Adrenal gland (tissue), 12 donors: Measurements from ENCODE around the gene SPNS3. TPM values are rescaled to one million over a fixed set of nuclear protein-coding genes. Genes with fewer than 3 reads are reported as not detected.

Experiments
- DNase-seq, 7 donors: peaks; one replicate each; pipeline ENCODE4 v3.0.0-alpha.2; 2019 to 2020
- H3K27ac ChIP-seq, 5 donors: fragments of 200-600 bp; sonication (generic) in 4 of 5; 1 replicate in 3 of 5; 2 replicates in 2 of 5; pipeline versions ENCODE4 v1.5.1 to v1.8.0; 2016 to 2020; ENCODE audit warnings: mild to moderate bottlenecking in 1 of 5
- H3K27me3 ChIP-seq: fragments of 200-600 bp; 2 replicates; pipeline ENCODE4 v1.8.0; 2021
- H3K36me3 ChIP-seq, 2 donors: fragments of 200-600 bp; replicated peaks in 1 of 2; 1 replicate in 1 of 2; 2 replicates in 1 of 2; pipeline versions ENCODE4 v1.5.1 to v1.8.0; 2018 to 2022
- H3K4me1 ChIP-seq, 2 donors: fragments of 200-600 bp; replicated peaks in 1 of 2; 1 replicate in 1 of 2; 2 replicates in 1 of 2; pipeline versions ENCODE4 v1.5.1 to v1.8.0; 2018 to 2021
- H3K4me3 ChIP-seq, 4 donors: fragments of 200-600 bp; sonication (generic) in 3 of 4; one replicate each; pipeline ENCODE4 v1.5.1; 2016 to 2018
- H3K9me3 ChIP-seq, 3 donors: fragments of 200-600 bp; sonication (generic) in 1 of 3; replicated peaks in 1 of 3; 1 replicate in 2 of 3; 2 replicates in 1 of 3; pipeline versions ENCODE4 v1.5.1 to v1.8.0; 2016 to 2021
- POLR2A ChIP-seq, 2 donors: fragments of 450-650 bp; IDR thresholded peaks; one replicate each; pipeline ENCODE4 v1.6.1; 2017; ENCODE audit warnings: antibody characterized with exemption in 2 of 2, mild to moderate bottlenecking in 2 of 2, moderate library complexity in 1 of 2
- WGBS, 4 donors: extraction: QIAGEN DNeasy Blood & Tissue Kit in 2 of 4; methylation state at CpG; one replicate each; pipeline versions ENCODE4 v1.1.5 to v1.1.7; 2013 to 2017; 5-methylcytosine and 5-hydroxymethylcytosine counted together
- intact Hi-C, 2 donors: fragments of 100-400 bp; cut with DNase I; formaldehyde crosslinking; loops; one replicate each; pipeline versions ENCODE4 v1.14.1 to v1.15.0; 2022 to 2023
- polyA plus RNA-seq, 3 donors: library from polyadenylated mRNA; stranded (reverse); fragments of 200-250 nt in 2 of 3; fragments of 350-450 nt in 1 of 3; fragmentation: Illumina TruSeq in 1 of 3; extraction: RNeasy Lipid Tissue Mini Kit (QIAGEN cat#74804) in 1 of 3; gene quantifications; one replicate each; pipeline ENCODE4 v1.2.3, GENCODE V29; 2013 to 2014
- total RNA-seq, 9 donors: library from RNA; depleted of rRNA in 4 of 9; stranded (reverse); fragments of >200 nt in 4 of 9; fragments of 120-200 nt in 1 of 9; fragmentation: NEBNext Ultra II Directional in 1 of 9; extraction: Animal tissue kit (Norgen Biotek cat#: 25700) in 1 of 9; gene quantifications; one replicate each; pipeline versions ENCODE4 v1.1.0 to v1.2.4, GENCODE V29; 2013 to 2023
- TF ChIP-seq, protein P1 (sequence below), 6 experiments: fragments of 450-650 bp in 4 of 6; fragments of 200-600 bp in 2 of 6; sonication (generic) in 1 of 6; IDR thresholded peaks; 1 replicate in 5 of 6; 2 replicates in 1 of 6; pipeline versions ENCODE4 v1.5.1 to v1.8.0; 2016 to 2021; ENCODE audit warnings: antibody characterized with exemption in 6 of 6, mild to moderate bottlenecking in 2 of 6, moderate library complexity in 1 of 6
- donor health status: healthy with polysubstance abuse.
- donor health status: Bipolar disorder and iron deficiency.
- donor health status: DM: yes; HTN: yes; CAD: no.
- donor health status: DM: no; HTN: no; CAD: no.
- donor health status: DM: no; HTN: no; CAD: no.
- donor health status: DM: yes; HTN: yes; CAD: no.

SPNS3 gene
- total and polyA plus RNA-seq, 12 donors, result 0.33 to 10.5 (median 4.3) TPM

GRCh38 chr17:4443476-4443875, 9.7 kb downstream of the SPNS3 start:
- no peaks in the 10 kb centered on the region for H3K27me3 ChIP-seq
- no peak overlapping the region for H3K27ac ChIP-seq
- 46 to 67% (median 59%) methylated on average over 6 of the region's 6 CpGs for WGBS, 4 donors
- no peaks in the 10 kb centered on the region for H3K9me3 ChIP-seq
- no peak for TF ChIP-seq POLR2A (IDR thresholded peaks at IDR 0.05)
- TF ChIP-seq, protein P1, sequence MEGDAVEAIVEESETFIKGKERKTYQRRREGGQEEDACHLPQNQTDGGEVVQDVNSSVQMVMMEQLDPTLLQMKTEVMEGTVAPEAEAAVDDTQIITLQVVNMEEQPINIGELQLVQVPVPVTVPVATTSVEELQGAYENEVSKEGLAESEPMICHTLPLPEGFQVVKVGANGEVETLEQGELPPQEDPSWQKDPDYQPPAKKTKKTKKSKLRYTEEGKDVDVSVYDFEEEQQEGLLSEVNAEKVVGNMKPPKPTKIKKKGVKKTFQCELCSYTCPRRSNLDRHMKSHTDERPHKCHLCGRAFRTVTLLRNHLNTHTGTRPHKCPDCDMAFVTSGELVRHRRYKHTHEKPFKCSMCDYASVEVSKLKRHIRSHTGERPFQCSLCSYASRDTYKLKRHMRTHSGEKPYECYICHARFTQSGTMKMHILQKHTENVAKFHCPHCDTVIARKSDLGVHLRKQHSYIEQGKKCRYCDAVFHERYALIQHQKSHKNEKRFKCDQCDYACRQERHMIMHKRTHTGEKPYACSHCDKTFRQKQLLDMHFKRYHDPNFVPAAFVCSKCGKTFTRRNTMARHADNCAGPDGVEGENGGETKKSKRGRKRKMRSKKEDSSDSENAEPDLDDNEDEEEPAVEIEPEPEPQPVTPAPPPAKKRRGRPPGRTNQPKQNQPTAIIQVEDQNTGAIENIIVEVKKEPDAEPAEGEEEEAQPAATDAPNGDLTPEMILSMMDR (IDR thresholded peaks at IDR 0.05), result no peak
- no peaks in the 10 kb centered on the region for H3K36me3 ChIP-seq
- H3K4me1 ChIP-seq, result peaks cover 6 to 17% of the 10 kb centered on the region in 2 donors
- no peak overlapping the region for H3K4me3 ChIP-seq
- intact Hi-C loops, result no loop called here
- DNase-seq, result no peak

DNA sequence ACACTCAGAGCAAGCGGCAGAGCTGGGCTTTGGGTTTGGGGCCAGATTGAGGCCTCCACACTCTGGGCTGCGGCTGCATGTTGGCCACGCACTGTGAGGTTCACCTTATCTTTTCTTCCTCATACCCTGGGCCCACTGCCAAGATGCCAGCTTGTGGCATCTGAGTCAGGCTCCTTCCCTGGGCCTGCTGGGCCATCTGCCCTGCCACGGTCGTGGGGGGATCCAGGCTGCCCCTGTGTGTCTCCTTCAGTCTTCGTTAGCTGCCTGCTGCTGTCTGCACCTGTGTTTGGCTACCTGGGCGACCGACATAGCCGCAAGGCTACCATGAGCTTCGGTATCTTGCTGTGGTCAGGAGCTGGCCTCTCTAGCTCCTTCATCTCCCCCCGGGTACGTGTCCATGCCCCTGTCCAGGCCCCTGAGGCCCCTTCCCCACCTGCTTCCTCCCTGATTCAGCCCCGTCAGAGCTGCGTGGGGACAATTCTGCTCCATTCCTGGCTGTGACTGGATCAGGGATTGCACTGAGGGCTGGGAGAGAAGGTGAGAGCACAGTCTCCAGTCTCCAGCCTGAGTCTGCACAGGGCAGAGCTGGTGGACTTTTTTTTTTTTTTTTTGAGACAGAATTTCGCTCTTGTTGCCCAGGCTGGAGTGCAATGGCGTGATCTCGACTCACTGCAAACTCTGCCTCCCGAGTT, 11.2 kb downstream of the SPNS3 start:
- 45 to 59% (median 50%) methylated on average over 16 to 18 of the region's 18 CpGs for WGBS, 4 donors
- DNase-seq, result peak; percentile 89 to 96 (median 95)
- TF ChIP-seq, protein P1 (IDR thresholded peaks at IDR 0.05), result no peak
- no peak for TF ChIP-seq POLR2A (IDR thresholded peaks at IDR 0.05)
- no peak overlapping the region for H3K4me3 ChIP-seq
- no peaks in the 10 kb centered on the region for H3K27me3 ChIP-seq
- H3K36me3 ChIP-seq, result no peaks in the 10 kb centered on the region
- H3K27ac ChIP-seq, result peak overlapping the region in 3 of 5 donors; percentile 66 to 80 (median 73)
- no peaks in the 10 kb centered on the region for H3K9me3 ChIP-seq
- intact Hi-C loops, result no loop called here
- peaks cover 6 to 17% of the 10 kb centered on the region in 2 donors for H3K4me1 ChIP-seq

DNA sequence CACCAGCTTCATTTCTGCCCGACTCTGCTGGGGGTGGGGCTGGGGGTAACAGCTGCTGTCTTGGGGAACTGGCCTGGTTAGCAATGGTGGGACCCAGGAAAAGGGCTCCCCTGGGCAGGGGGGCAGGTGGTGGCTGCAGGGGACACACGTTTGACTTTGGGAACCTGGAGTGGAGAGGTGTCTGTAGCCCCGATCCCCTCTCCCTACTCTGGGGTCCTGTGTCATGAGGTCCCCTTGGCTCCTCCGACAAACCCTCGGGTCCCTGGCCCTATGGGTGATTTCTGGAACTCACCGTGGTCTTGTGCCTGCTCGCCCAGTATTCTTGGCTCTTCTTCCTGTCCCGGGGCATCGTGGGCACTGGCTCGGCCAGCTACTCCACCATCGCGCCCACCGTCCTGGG, 12.0 kb downstream of the SPNS3 start:
- no peak for DNase-seq
- WGBS, 4 donors, result 90 to 100% (median 93%) methylated on average over 8 to 13 of the region's 13 CpGs
- intact Hi-C loops, result no loop called here
- no peak overlapping the region for H3K4me3 ChIP-seq
- no peaks in the 10 kb centered on the region for H3K36me3 ChIP-seq
- no peak overlapping the region for H3K27ac ChIP-seq
- TF ChIP-seq, protein P1 (IDR thresholded peaks at IDR 0.05), result no peak
- no peak for TF ChIP-seq POLR2A (IDR thresholded peaks at IDR 0.05)
- H3K27me3 ChIP-seq, result no peaks in the 10 kb centered on the region
- H3K4me1 ChIP-seq, result peaks cover 6 to 14% of the 10 kb centered on the region in 2 donors
- no peaks in the 10 kb centered on the region for H3K9me3 ChIP-seq

DNA sequence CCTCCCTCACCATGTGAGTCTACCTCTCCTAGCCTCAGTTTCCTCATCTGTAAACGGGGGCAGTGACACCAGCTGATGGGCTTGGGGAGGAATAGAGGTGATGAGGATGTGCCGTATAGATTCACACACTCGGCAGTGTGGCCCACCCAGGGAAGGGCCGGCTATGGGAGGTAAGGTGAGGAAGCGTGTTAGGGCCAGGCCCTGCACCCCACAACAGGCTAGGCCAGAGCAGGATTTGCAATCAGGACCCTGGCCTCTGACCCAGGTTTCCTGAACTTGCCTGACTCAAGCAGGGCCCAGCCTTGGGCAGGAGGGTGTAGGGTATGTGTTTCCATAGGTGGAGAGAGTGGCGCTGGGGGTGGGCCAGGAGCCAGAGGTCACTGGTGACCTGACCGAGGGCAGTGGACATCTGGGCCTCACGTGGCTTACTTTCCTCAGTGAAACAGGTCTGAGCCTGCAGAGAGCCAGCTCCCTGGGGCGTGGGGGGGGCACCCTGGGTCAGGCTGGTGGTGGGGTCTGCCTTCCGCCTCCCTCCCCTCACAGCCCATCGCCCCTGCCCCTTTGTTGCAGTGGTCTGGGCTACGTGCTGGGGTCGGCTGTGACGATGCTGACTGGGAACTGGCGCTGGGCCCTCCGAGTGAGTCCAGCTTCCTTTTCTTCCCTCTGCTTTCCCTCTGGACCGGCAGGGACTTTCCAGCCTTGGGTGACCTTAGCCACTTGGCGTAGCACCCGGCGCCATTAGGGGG, 12.8 kb downstream of the SPNS3 start:
- H3K9me3 ChIP-seq, result no peaks in the 10 kb centered on the region
- WGBS, 4 donors, result 78 to 85% (median 82%) methylated on average over 5 to 20 of the region's 20 CpGs
- DNase-seq, result no peak
- no peak for TF ChIP-seq POLR2A (IDR thresholded peaks at IDR 0.05)
- TF ChIP-seq, protein P1 (IDR thresholded peaks at IDR 0.05), result no peak
- H3K27me3 ChIP-seq, result no peaks in the 10 kb centered on the region
- H3K4me3 ChIP-seq, result no peak overlapping the region
- H3K4me1 ChIP-seq, result peaks cover 6 to 8% of the 10 kb centered on the region in 2 donors
- H3K36me3 ChIP-seq, result no peaks in the 10 kb centered on the region
- no peak overlapping the region for H3K27ac ChIP-seq
- intact Hi-C loops, result no loop called here
